ENCODE results near the gene SLX4IP. TPM values are rescaled to one million over a fixed set of nuclear protein-coding genes. Genes with fewer than 3 reads are reported as not detected.

Gene SLX4IP
- total RNA-seq, 1 experiment from 2014 or later: 7.4 TPM

- TF ChIP-seq IRF2 (CRISPR knock-in tag; IDR thresholded peaks at IDR 0.05; ENCODE audit: borderline replicate concordance, low read depth): no peak
- no peak for TF ChIP-seq TEAD1 (CRISPR knock-in tag; IDR thresholded peaks at IDR 0.05)
- TF ChIP-seq TP53 (CRISPR knock-in tag; IDR thresholded peaks at IDR 0.05): no peak
- TF ChIP-seq MXD4 (CRISPR knock-in tag; IDR thresholded peaks at IDR 0.05; ENCODE audit: borderline replicate concordance): no peak
- no peak for TF ChIP-seq OVOL2 (CRISPR knock-in tag; IDR thresholded peaks at IDR 0.05; ENCODE audit: borderline replicate concordance)
- TF ChIP-seq, protein P1, sequence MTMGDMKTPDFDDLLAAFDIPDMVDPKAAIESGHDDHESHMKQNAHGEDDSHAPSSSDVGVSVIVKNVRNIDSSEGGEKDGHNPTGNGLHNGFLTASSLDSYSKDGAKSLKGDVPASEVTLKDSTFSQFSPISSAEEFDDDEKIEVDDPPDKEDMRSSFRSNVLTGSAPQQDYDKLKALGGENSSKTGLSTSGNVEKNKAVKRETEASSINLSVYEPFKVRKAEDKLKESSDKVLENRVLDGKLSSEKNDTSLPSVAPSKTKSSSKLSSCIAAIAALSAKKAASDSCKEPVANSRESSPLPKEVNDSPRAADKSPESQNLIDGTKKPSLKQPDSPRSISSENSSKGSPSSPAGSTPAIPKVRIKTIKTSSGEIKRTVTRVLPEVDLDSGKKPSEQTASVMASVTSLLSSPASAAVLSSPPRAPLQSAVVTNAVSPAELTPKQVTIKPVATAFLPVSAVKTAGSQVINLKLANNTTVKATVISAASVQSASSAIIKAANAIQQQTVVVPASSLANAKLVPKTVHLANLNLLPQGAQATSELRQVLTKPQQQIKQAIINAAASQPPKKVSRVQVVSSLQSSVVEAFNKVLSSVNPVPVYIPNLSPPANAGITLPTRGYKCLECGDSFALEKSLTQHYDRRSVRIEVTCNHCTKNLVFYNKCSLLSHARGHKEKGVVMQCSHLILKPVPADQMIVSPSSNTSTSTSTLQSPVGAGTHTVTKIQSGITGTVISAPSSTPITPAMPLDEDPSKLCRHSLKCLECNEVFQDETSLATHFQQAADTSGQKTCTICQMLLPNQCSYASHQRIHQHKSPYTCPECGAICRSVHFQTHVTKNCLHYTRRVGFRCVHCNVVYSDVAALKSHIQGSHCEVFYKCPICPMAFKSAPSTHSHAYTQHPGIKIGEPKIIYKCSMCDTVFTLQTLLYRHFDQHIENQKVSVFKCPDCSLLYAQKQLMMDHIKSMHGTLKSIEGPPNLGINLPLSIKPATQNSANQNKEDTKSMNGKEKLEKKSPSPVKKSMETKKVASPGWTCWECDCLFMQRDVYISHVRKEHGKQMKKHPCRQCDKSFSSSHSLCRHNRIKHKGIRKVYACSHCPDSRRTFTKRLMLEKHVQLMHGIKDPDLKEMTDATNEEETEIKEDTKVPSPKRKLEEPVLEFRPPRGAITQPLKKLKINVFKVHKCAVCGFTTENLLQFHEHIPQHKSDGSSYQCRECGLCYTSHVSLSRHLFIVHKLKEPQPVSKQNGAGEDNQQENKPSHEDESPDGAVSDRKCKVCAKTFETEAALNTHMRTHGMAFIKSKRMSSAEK (CRISPR knock-in tag; IDR thresholded peaks at IDR 0.05; ENCODE audit: borderline replicate concordance): no peak
- TF ChIP-seq JUN (CRISPR knock-in tag; IDR thresholded peaks at IDR 0.05): no peak
- no peak for TF ChIP-seq TEAD4 (CRISPR knock-in tag; IDR thresholded peaks at IDR 0.05)
Measured at GRCh38 chr20:10556519-10557083, 121.5 kb downstream of the SLX4IP start (continued).

DNA sequence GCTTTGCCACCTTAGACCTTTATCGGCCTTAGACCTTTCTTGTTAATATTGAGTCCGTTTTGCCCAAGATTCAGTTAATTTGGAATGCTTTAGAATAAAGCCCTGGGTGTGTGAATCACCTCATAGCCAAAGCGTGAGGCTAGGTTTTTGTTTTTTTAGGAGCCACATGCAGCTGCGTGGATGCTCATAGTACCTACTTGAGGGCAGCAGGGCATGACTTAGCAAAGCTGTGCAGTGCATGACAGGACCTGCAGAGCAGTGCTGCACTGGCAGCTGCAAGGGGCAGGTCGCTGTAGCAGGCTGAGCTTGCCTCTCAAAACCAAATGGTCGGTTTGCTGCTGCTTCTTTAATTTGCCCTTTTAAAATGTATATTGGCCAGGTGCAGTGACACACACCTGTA is 122.6 kb downstream of the SLX4IP start:
- peak overlapping the region; percentile 80 for H3K27ac Mint-ChIP-seq
- H3K27me3 Mint-ChIP-seq (ENCODE audit: low read depth): no peaks in the 10 kb centered on the region
- peaks cover 4% of the 10 kb centered on the region for H3K36me3 Mint-ChIP-seq
- ChIA-PET POLR2A (no interaction called here), CTCF (interaction anchor here (1.1 to 1.7 kb wide), 3 partner anchors 21 to 139 kb away, joined by 3 to 8 read pairs (median 3); no protein-coding TSS in a partner anchor)
- DNase-seq (ENCODE audit: low spot score) (no peak), ATAC-seq (peak; percentile 73)
- no peak overlapping the region for H3K4me3 Mint-ChIP-seq
- H3K9me3 Mint-ChIP-seq: peaks cover 4% of the 10 kb centered on the region
- H3K4me1 Mint-ChIP-seq: peaks cover 55% of the 10 kb centered on the region
- TF ChIP-seq CREM (CRISPR knock-in tag; IDR thresholded peaks at IDR 0.05): no peak
- TF ChIP-seq, protein P2, sequence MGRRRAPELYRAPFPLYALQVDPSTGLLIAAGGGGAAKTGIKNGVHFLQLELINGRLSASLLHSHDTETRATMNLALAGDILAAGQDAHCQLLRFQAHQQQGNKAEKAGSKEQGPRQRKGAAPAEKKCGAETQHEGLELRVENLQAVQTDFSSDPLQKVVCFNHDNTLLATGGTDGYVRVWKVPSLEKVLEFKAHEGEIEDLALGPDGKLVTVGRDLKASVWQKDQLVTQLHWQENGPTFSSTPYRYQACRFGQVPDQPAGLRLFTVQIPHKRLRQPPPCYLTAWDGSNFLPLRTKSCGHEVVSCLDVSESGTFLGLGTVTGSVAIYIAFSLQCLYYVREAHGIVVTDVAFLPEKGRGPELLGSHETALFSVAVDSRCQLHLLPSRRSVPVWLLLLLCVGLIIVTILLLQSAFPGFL (CRISPR knock-in tag; IDR thresholded peaks at IDR 0.05; ENCODE audit: borderline replicate concordance): no peak
- TF ChIP-seq, protein P3, sequence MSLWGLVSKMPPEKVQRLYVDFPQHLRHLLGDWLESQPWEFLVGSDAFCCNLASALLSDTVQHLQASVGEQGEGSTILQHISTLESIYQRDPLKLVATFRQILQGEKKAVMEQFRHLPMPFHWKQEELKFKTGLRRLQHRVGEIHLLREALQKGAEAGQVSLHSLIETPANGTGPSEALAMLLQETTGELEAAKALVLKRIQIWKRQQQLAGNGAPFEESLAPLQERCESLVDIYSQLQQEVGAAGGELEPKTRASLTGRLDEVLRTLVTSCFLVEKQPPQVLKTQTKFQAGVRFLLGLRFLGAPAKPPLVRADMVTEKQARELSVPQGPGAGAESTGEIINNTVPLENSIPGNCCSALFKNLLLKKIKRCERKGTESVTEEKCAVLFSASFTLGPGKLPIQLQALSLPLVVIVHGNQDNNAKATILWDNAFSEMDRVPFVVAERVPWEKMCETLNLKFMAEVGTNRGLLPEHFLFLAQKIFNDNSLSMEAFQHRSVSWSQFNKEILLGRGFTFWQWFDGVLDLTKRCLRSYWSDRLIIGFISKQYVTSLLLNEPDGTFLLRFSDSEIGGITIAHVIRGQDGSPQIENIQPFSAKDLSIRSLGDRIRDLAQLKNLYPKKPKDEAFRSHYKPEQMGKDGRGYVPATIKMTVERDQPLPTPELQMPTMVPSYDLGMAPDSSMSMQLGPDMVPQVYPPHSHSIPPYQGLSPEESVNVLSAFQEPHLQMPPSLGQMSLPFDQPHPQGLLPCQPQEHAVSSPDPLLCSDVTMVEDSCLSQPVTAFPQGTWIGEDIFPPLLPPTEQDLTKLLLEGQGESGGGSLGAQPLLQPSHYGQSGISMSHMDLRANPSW (CRISPR knock-in tag; conservative IDR thresholded peaks at IDR 0.05; ENCODE audit: low read depth): no peak
- no peak for TF ChIP-seq RELA (CRISPR knock-in tag; IDR thresholded peaks at IDR 0.05; ENCODE audit: borderline replicate concordance)
- TF ChIP-seq TP53 (CRISPR knock-in tag; IDR thresholded peaks at IDR 0.05): no peak
- no peak for TF ChIP-seq OVOL2 (CRISPR knock-in tag; IDR thresholded peaks at IDR 0.05; ENCODE audit: borderline replicate concordance)
- TF ChIP-seq, protein P4, sequence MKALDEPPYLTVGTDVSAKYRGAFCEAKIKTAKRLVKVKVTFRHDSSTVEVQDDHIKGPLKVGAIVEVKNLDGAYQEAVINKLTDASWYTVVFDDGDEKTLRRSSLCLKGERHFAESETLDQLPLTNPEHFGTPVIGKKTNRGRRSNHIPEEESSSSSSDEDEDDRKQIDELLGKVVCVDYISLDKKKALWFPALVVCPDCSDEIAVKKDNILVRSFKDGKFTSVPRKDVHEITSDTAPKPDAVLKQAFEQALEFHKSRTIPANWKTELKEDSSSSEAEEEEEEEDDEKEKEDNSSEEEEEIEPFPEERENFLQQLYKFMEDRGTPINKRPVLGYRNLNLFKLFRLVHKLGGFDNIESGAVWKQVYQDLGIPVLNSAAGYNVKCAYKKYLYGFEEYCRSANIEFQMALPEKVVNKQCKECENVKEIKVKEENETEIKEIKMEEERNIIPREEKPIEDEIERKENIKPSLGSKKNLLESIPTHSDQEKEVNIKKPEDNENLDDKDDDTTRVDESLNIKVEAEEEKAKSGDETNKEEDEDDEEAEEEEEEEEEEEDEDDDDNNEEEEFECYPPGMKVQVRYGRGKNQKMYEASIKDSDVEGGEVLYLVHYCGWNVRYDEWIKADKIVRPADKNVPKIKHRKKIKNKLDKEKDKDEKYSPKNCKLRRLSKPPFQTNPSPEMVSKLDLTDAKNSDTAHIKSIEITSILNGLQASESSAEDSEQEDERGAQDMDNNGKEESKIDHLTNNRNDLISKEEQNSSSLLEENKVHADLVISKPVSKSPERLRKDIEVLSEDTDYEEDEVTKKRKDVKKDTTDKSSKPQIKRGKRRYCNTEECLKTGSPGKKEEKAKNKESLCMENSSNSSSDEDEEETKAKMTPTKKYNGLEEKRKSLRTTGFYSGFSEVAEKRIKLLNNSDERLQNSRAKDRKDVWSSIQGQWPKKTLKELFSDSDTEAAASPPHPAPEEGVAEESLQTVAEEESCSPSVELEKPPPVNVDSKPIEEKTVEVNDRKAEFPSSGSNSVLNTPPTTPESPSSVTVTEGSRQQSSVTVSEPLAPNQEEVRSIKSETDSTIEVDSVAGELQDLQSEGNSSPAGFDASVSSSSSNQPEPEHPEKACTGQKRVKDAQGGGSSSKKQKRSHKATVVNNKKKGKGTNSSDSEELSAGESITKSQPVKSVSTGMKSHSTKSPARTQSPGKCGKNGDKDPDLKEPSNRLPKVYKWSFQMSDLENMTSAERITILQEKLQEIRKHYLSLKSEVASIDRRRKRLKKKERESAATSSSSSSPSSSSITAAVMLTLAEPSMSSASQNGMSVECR (CRISPR knock-in tag; IDR thresholded peaks at IDR 0.05; ENCODE audit: borderline replicate concordance): no peak
- no peak for TF ChIP-seq ZNF138 (CRISPR knock-in tag; conservative IDR thresholded peaks at IDR 0.05)
- TF ChIP-seq NFYB (CRISPR knock-in tag; conservative IDR thresholded peaks at IDR 0.05; ENCODE audit: low read depth): no peak
- TF ChIP-seq, protein P5, sequence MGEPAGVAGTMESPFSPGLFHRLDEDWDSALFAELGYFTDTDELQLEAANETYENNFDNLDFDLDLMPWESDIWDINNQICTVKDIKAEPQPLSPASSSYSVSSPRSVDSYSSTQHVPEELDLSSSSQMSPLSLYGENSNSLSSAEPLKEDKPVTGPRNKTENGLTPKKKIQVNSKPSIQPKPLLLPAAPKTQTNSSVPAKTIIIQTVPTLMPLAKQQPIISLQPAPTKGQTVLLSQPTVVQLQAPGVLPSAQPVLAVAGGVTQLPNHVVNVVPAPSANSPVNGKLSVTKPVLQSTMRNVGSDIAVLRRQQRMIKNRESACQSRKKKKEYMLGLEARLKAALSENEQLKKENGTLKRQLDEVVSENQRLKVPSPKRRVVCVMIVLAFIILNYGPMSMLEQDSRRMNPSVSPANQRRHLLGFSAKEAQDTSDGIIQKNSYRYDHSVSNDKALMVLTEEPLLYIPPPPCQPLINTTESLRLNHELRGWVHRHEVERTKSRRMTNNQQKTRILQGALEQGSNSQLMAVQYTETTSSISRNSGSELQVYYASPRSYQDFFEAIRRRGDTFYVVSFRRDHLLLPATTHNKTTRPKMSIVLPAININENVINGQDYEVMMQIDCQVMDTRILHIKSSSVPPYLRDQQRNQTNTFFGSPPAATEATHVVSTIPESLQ (CRISPR knock-in tag; IDR thresholded peaks at IDR 0.05): no peak
- no peak for TF ChIP-seq ZNF423 (CRISPR knock-in tag; IDR thresholded peaks at IDR 0.05)
- TF ChIP-seq, protein P6, sequence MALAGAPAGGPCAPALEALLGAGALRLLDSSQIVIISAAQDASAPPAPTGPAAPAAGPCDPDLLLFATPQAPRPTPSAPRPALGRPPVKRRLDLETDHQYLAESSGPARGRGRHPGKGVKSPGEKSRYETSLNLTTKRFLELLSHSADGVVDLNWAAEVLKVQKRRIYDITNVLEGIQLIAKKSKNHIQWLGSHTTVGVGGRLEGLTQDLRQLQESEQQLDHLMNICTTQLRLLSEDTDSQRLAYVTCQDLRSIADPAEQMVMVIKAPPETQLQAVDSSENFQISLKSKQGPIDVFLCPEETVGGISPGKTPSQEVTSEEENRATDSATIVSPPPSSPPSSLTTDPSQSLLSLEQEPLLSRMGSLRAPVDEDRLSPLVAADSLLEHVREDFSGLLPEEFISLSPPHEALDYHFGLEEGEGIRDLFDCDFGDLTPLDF (CRISPR knock-in tag; IDR thresholded peaks at IDR 0.05): no peak
- no peak for TF ChIP-seq NFE2L1 (CRISPR knock-in tag; IDR thresholded peaks at IDR 0.05)

All from WTC11 (cell line).